Fibroblast of skin of back (primary cell): ENCODE data around the gene B4GALNT4.
"Not testable (repeated sequence)": the region's sequence is repeated elsewhere in the genome, so short reads cannot be mapped to it uniquely, and the experiment has no call there.

Experiments used
- DNase-seq: peaks from one replicate; pipeline ENCODE4 v3.0.0-alpha.2; 2013

B4GALNT4 gene

DNA sequence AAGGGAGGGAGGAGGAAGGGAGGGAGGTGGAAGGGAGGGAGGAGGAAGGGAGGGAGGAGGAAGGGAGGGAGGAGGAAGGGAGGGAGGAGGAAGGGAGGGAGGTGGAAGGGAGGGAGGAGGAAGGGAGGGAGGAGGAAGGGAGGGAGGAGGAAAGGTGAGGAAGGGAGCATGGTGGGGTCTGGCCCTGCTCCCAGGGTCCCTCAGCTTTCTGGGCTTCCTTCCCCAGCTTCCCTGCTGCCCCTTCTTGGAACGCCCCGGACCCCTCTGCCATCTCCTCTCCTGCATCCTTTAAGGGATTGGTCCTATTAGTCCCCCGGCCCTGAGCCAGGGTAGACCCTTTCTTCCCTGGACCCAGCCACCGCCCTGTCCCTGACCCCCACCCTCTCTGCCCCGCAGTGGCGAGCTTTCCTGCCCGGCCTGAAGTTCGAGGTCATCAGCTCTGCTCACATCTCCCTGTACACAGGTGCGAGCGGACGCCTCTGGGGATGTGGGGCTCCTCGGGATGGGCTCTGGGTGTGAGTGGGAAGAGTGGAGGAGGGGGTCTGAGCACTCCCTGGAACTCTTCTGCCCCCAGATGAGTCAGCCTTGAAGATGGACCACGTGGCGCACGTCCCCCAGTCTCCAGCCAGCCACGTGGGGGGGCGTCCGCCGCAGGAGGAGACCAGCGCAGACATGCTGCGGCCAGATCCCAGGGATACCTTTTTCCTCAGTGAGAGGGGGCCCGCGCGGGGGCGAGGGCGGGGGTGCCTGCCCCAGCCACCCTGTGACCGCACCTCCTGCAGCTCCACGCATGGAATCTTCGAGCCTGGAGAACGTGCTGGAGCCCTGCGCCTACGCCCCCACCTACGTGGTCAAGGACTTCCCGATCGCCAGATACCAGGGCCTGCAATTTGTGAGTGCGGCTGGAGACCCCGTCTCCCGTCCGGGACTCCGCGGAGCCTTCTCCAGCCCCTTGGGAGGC is 6.0 kb downstream of the B4GALNT4 start:
- DNase-seq: no peak

DNA sequence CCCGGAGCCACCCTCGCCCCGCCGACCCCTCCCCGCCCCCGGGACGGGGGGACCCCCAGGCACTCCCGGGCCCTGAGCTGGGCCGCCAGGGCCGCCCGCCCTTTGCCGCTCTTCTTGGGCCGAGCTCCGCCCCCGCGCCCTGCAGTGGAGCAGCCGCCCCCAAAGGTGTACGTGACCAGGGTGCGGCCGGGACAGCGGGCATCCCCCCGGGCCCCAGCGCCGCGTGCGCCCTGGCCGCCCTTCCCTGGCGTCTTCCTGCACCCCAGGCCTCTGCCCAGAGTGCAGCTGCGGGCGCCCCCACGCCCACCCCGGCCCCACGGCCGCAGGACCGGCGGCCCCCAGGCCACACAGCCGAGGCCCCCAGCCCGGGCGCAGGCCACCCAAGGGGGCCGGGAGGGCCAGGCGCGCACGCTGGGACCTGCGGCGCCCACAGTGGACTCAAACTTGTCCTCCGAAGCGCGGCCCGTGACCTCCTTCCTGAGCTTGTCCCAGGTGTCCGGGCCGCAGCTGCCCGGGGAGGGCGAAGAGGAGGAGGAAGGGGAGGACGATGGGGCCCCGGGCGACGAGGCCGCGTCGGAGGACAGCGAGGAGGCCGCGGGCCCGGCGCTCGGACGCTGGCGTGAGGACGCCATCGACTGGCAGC is 7.4 kb downstream of the B4GALNT4 start:
- DNase-seq: no peak

DNA sequence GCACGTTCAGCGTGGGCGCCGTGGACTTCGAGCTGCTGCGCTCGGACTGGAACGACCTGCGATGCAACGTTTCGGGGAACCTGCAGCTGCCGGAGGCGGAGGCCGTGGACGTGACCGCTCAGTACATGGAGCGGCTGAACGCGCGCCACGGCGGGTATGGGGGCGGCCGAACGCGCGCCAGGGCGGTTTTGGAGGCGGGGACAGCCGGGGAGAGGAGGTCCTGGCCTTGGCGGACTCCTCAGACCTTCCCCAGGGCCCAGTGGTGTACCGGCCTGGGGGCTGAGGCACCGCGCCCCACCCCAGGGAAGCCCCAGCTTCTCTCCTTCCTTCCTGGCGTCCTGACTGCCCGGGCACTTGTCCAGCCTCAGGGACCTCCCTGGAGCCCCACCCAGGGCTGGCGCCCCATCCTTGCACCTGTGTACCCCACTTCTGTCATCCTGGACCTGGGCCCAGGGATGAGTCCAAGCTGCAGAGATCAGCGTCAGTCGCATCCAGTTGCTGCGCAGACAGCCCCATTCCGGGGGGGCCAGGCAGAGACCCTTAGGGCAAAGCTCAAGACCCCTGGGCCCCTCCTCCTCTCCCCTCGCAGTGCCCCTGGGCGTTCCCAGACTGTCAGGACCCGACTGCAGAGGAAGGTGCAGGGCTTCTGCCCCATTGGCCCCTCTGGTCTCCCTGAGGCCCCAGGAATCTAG is 8.0 kb downstream of the B4GALNT4 start:
- no peak for DNase-seq

DNA sequence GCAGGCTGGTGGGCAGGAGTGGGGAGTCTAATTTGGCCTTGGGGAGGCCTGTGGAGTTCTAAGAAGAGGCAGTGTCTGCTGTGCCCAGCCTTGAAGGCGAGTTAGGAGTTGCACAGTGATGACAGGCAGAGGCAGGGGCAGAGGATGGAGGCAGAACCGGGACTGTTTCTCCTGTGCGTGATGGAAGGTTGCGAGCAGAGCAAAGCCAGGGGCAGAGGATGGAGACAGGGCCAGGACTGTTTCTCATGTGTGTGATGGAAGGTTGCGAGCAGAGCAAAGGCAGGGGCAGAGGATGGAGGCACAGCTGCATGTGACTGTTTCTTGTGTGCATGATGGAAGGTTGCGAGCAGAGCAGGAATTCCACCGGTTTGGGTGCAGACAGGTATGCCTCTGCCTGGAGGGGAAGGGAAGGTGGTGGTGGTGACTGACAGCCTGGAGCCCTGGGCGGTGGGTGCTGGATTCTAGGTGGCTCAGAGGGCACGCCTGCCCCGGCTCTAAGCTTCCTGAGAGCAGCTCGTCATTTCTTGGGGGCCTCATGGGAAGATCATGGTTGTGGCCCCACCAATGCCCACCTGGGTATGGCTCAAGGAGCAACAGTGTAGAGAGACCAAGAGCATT is 8.7 kb downstream of the B4GALNT4 start:
- no peak for DNase-seq

DNA sequence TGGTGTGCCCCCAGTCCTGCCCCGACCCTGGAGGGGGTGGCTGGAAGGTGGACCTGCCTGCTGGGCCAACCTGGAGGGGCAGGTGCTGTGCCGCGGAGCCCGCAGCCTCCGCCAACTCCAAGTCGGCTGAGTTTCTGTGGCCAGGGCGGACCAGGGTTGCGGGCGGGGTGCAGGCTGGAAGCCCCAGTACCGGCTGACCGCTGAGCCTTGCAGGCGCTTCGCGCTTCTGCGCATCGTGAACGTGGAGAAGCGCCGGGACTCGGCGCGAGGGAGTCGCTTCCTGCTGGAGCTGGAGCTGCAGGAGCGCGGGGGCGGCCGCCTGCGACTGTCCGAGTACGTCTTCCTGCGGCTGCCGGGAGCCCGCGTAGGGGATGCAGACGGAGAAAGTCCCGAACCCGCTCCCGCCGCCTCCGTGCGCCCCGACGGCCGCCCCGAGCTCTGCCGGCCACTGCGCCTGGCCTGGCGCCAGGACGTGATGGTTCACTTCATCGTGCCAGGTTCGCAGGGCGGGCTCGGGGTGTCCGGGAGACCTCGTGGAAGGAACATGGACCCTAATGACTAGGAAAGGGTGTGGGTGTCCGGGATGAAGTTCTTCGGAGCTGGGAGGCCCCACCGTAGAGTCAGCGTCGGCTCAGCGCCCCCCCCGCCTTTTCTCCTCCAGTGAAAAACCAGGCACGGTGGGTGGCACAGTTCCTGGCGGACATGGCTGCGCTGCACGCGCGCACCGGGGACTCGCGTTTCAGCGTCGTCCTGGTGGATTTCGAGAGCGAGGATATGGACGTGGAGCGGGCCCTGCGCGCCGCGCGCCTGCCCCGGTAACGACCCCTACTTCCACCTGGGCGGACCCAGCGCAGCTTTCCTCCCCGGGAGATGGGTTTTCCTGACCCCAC is 10.2 kb downstream of the B4GALNT4 start:
- DNase-seq: no peak

DNA sequence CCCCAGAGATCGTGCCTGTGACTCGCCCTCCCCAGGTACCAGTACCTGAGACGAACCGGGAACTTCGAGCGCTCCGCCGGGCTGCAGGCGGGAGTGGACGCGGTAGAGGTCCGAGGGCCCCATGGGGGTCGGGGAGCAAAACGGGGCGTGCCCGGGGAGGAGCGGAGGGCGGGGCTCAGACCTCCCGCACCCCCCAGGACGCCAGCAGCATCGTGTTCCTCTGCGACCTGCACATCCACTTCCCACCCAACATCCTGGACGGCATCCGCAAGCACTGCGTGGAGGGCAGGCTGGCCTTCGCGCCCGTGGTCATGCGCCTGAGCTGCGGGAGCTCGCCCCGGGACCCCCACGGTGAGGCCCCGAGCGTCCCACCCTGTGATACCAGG is 10.8 kb downstream of the B4GALNT4 start:
- DNase-seq: no peak

DNA sequence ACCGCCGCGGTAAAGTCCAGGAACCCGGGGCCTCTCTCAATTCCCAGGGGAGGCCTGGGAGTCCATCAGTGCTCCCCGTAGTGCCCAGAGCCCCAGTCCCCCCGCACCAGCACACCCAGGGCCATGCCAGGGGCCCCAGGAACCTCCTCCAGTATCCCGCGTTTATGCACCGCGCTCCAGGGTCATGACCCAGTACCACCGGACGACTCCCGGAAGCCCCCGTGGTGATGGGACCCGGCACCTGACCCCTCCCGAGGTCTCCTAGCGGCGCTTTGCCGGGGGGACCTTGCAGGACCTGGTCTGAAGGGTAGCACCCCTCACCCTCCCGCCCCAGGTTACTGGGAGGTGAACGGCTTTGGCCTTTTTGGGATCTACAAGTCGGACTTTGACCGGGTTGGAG is 11.2 kb downstream of the B4GALNT4 start:
- DNase-seq: no peak

DNA sequence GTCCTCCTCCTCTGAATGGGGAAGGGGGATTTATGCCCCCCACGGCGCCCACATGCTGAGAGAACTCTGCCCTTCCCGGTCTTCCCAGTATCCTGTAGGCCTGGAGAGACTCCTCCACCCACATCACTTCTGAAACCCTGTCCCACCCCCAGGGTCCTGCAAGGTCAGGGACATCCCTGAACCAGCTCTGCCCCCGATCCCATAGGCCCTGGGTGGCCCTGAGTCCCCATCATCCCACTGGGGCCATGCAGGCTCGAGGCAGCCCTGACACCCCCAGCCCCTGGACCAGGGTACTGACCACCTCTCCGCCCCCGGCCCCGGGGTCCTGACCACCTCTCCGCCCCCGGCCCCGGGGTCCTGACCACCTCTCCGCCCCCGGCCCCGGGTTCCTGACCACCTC is 11.7 kb downstream of the B4GALNT4 start:
- DNase-seq: no peak

DNA sequence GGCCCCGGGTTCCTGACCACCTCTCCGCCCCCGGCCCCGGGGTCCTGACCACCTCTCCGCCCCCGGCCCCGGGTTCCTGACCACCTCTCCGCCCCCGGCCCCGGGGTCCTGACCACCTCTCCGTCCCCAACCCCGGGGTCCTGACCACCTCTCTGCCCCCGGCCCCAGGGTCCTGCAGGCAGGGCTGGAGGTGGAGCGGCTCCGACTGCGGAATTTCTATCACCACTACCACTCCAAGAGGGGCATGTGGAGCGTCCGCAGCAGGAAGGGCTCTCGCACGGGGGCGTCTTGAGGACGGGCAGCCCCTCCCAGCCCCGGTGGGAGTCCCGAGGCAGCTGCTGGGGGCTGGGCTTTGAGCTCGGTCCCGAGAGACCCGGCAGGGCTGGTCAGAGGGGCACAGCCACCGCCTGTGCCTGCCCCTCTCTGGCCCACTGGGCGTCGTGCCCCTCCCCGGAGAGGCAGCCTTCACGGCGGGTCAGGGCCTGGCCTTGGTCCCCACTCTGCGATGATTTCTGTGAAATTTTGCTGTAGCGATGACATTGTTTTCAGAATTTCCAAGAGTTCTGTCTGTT is 12.3 kb downstream of the B4GALNT4 start:
- DNase-seq: no peak

DNA sequence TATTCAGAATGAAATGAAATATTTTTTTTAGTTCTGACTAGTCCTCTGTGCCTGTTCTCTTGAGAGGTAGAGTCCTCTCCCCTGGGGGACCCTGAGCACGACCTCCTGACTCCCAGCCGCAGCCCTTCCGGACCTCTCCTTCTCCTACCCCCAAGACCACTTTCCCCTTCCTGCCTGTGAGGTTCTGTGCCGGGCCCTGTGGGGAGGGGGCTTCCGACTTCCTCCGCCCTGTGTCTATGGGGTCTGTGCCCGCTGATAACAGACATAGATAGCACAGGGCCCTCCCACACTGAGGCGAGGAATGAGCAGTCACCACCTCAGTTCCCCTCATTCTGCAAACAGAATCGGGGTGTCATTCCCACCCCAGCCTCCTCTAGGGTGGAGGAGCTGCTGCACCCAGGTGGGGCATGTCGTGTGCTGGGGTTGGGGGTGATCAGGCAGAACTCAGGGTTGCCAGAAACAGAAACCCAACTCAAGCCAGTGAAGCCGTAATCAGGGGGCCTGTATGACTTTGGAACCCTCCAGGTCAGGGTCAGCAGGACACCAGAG is 12.9 kb downstream of the B4GALNT4 start:
- no peak for DNase-seq

DNA sequence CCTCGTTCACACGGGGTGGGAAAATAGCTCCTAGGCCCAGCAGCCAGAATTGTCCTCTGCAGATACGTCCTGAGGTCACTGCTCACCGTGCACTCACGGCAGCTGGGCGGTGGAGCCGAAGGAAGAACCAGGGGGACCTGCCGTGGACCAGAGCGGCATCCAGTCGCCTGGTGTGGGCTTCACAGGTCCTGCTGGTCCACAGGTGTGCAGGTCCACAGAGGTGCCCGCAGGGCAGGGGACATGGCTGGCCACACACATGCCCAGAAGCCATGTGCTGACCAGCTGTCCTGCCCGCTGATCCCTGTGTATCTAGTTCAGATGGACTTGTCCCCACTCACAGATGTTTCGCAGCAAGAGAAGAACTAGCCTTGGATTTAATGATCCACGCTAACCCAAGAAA is 14.1 kb downstream of the B4GALNT4 start:
- DNase-seq: no peak

DNA sequence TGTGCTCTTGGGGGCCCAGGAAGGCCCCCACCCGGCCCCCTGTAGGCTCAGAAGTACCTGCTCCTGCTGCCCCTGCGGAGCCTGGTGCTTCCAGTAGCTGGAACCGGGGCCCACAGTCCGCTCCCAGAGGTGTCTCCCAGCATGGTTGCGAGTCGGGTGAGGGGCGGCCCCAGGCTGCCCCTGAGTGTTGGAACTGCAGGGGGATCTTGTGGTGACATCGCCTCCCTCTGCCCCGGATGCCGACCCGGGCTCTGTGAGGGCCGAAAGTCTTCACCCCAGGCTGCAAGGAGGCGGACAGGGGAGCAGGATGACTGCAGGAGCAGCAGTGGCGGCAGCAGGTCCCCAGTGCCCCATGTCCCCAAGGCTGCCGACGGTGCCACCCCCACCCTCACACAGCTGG is 15.2 kb downstream of the B4GALNT4 start:
- no peak for DNase-seq

DNA sequence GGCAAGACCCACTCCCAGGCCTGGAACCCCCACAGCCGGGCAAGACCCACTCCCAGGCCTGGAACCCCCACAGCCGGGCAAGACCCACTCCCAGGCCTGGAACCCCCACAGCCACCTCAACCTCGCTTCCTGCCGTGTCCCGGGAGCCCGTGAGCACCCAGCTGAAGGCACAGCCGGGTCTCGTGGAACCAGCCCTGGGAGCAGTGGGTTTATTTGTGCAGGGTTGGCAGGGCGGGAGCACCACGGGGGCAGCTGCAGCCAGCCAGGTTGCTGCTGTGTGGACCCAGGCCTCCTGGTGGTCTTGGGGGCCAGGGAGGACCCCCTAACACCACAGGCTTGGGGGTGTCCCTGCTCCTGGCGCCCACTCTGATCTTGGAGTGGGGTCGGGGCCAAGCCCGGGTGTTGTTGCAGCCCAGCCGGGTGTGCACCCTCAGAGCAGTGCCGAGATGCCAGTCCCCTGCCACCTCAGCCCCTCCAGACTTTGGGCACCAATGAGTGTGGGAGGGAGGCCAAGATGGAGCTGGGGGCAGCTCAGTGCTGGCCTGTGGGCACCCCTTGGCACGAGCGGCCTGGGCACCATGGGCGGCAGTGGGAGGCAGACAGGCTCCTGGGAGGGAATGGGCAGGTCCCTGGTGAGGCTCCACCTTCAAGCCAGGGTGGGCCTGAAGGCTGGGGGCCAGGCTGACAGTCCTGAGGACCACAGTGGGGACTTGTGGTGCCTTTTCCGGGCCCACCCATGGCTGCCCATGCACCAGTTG is 16.5 kb downstream of the B4GALNT4 start:
- no peak for DNase-seq

DNA sequence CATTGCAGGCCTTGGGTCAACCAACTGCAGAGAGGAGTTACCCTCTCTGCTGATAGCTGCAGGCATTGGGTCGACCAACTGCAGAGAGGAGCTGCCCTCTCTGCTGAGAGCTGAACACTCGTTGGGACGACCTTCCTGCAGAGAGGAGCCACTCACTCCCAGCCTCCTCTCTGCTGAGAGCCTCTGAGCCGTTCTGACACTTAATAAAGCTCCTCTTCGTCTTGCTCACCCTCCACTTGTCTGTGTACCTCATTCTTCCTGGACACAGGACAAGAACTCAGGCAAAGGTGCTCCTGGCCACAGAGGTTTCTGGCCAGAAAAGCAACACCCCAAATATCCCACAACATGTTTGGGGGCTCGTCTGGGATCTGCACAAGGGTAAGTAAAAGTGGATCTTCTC is 17.2 kb downstream of the B4GALNT4 start:
- no peak for DNase-seq

DNA sequence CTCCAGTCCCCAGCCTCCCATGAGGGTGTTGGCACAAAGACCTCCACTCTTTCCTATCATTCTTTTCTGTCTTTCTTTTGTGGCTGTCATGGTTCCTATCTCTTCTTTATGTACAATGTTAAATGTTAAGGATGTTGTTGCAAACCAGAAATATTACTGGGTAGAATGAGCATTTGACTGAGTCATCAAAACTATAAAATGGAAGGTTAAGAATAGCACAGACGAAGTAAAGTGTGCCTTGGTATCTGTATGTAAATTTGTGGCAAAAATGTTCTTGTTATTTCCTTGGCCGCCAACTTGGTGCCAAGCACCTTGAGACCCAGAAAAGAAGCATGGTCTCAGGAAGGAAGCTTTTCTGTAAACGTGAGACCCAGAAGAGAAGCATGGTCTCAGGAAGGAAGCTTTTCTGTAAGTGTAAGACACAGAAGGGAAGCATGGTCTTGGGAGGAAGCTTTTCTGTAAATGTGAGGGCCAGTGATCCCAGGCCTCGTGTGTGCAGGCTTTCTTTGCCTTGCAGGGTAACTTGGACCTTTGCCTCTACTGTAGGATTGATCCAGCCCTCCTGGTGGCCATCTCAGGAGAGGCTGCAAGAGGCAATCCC is 18.0 kb downstream of the B4GALNT4 start:
- DNase-seq: no peak

DNA sequence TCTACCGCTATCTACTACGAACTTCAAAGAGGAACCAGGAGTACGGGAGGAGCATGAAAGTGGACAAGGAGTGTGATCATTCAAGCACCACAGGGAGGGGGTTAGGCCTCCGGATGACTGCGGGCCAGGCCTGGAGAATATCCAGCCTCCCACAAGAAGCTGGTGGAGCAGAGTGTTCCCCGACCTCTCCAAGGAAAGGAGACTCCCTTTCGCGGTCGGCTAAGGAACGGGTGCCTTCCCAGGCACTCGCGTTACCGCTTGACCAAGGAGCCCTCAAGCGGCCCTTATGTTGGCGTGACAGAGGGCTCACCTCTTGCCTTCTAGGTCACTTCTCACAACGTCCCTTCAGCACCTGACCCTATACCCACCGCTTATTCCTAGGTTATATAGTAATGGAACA is 20.1 kb downstream of the B4GALNT4 start:
- DNase-seq: not testable (repeated sequence)

DNA sequence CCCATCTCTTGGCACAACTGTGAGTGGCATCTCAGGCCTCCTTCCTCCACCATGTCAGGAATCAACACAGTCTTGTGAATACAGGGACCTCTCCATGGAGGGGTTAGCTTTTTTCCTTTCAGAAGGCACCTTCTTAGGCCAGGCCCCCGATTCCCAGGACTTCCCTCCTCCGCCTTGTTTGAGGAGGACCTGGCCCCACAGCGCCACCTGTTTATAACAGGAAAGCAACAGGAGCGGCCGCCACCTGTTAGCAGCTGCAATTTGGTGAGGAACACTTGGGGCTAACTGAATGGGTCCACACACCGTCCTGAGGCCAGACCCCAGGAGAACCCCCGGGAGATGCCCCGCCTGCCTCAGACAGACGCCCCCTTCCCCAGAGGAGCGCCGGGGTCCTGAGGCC is 20.9 kb downstream of the B4GALNT4 start:
- DNase-seq: no peak

DNA sequence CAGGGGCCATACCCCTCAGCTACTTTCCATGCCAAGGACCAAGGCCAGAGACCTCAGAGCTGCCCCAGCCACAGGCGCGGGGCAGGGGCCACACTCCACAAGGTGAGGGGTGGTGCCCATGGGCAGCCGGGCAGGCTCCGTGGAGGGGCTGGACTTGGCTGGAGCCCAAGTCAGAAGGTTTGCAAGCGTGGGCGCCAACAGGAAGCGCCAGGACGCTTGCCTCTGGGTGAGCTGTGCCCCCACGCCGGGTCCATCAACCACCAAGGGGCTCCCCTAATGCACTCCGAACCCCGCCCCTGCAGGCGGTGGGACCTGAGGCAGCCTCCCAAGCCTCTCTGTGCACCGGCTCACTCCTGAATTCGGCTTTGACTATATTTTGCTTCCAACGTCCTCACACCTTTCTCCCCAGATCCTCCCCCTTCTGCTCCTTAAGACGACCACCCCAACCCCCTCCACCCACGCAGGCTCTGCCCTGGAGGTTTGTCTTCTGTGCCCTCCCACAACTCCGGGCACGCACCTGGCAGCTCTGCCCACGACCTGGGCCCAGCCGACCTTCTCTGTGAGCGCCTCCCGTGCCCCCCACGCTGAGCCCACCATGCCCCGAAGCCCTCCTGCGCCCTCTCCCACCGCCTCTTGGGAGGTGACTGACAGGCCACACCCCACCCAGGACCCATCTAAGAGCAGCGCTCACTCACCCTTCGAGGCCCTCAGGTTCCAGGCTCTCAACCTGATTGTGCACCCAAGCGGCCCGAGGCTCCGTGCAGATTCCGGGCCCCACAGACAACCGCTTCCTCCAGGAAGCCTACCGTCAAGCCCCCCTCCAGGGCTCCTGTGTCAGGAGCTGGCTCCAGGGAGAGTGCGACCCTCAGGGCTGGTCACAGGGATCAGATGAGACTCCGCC is 22.1 kb downstream of the B4GALNT4 start:
- DNase-seq: no peak
